H1 (cell line): ENCODE data around the gene WRAP53.

Experiments
- CTCF ChIP-seq, 3 experiments: IDR thresholded peaks; 1 replicate in 2 of 3; 2 replicates in 1 of 3; pipeline versions ENCODE4 v1.5.1 to v1.6.1; 2011; ENCODE audit warnings: low read length in 3 of 3, mild to moderate bottlenecking in 3 of 3, inconsistent platforms in 2 of 3, low read depth in 1 of 3, moderate library complexity in 1 of 3; ENCODE audit not compliant: insufficient read depth in 1 of 3; ENCODE audit errors: control extremely low read depth in 1 of 3
- EP300 ChIP-seq, 2 experiments: IDR thresholded peaks; 1 replicate in 1 of 2; 2 replicates in 1 of 2; pipeline ENCODE4 v1.6.1; 2011 to 2012; ENCODE audit warnings: low read depth in 2 of 2, low read length in 2 of 2, mild to moderate bottlenecking in 2 of 2, borderline replicate concordance in 1 of 2, inconsistent platforms in 1 of 2, moderate library complexity in 1 of 2
- HDAC6 ChIP-seq: IDR thresholded peaks from one replicate; pipeline ENCODE4 v1.7.1; 2012; ENCODE audit warnings: low read depth, mild to moderate bottlenecking, inconsistent platforms, low read length, moderate library complexity
- MAX ChIP-seq: IDR thresholded peaks from 2 replicates; pipeline ENCODE4 v1.6.1; 2012; ENCODE audit warnings: inconsistent platforms
- PHF8 ChIP-seq: fragments of 200-600 bp; sonication (generic); conservative IDR thresholded peaks from 2 replicates; pipeline ENCODE4 v1.7.1; 2012; ENCODE audit warnings: low read depth, mild to moderate bottlenecking, inconsistent platforms, low read length, moderate library complexity
- POLR2A ChIP-seq, 2 experiments: IDR thresholded peaks; 1 replicate in 1 of 2; 2 replicates in 1 of 2; pipeline ENCODE4 v1.6.1; 2011; ENCODE audit warnings: low read depth in 2 of 2, low read length in 2 of 2, mild to moderate bottlenecking in 2 of 2; ENCODE audit errors: control extremely low read depth in 1 of 2
- TCF12 ChIP-seq: IDR thresholded peaks from 2 replicates; pipeline ENCODE4 v1.6.1; 2011; ENCODE audit warnings: low read depth, mild to moderate bottlenecking, low read length
- TEAD4 ChIP-seq: IDR thresholded peaks from 2 replicates; pipeline ENCODE4 v1.6.1; 2012; ENCODE audit warnings: low read depth, low read length, inconsistent platforms, mixed read lengths

- TF ChIP-seq CTCF (IDR thresholded peaks at IDR 0.05; ENCODE audit: control extremely low read depth in 1 of 3, insufficient read depth in 1 of 3, low read depth in 1 of 3, low read length in 3 of 3) (no peak), PHF8 (no peak), MAX (no peak), HDAC6 (no peak), EP300 (IDR thresholded peaks at IDR 0.05; ENCODE audit: borderline replicate concordance in 1 of 2, low read depth in 2 of 2, low read length in 2 of 2) (no peak), TEAD4 (no peak), POLR2A (IDR thresholded peaks at IDR 0.05; ENCODE audit: control extremely low read depth in 1 of 2, low read depth in 2 of 2, low read length in 2 of 2) (no peak), TCF12 (no peak)
Measured at GRCh38 chr17:7652388-7653356, 35.6 kb upstream of the WRAP53 start.
